HCT116 (cell line): ENCODE results near the gene COL23A1. TPM values are rescaled to one million over a fixed set of nuclear protein-coding genes. Genes with fewer than 3 reads are reported as not detected.

Experiments used
- ATAC-seq: fragments of 200-7000 bp; cut with Tn5 transposase; 2 replicates; pipeline ENCODE4 v1.9.1; 2020; ENCODE audit warnings: mild to moderate bottlenecking, moderate library complexity
- BruUV-seq: library from RNA; stranded (reverse); fragments of 400-500 nt; replicated peaks from 2 replicates; lab custom pipeline; 2021; lab: Mats Ljungman, UMichigan
- CTCF ChIA-PET: fragments of 300-600 bp; sonication (Branson Sonifier 250); formaldehyde crosslinking; loops from one replicate; lab custom pipeline; 2021; ENCODE audit warnings: antibody characterized with exemption; lab: Charles Lee
- POLR2A ChIA-PET: fragments of 300-600, 350-600 bp; sonication (Branson Sonifier 250); formaldehyde crosslinking; loops from one replicate; lab custom pipeline; 2021; ENCODE audit warnings: antibody characterized with exemption; lab: Charles Lee
- RAD21 ChIA-PET, 2 experiments: fragments of 300-600 bp; sonication (Branson Sonifier 250); formaldehyde crosslinking; loops; one replicate each; lab custom pipeline; 2023; ENCODE audit warnings: low total read pairs in 2 of 2; ENCODE audit not compliant: uncharacterized antibody in 2 of 2, unreplicated experiment in 2 of 2, low non-redundant PET in 1 of 2; lab: Charles Lee
- DNase-seq: peaks from one replicate; pipeline ENCODE4 v3.0.0-alpha.2; 2010; ENCODE audit warnings: low read depth, low spot score
- H2AFZ ChIP-seq: fragments of 200-600 bp; shearing (Covaris generic), sonication (generic); 2 replicates; pipeline ENCODE4 v1.6.1; 2017; ENCODE audit warnings: low read depth, mixed run types, mixed read lengths, antibody characterized with exemption, low read length; ENCODE audit not compliant: poor library complexity, severe bottlenecking
- H3K27ac ChIP-seq: 2 replicates; pipeline ENCODE4 v1.5.1; 2012; ENCODE audit warnings: low read depth, low read length
- H3K27me3 ChIP-seq: fragments of 200-600 bp; sonication (generic); 2 replicates; pipeline ENCODE4 v1.6.1; 2016; ENCODE audit warnings: mixed run types, low read length, mixed read lengths; ENCODE audit not compliant: insufficient read depth
- H3K36me3 ChIP-seq, 2 experiments: fragments of 200-500 bp in 1 of 2; fragments of 200-600 bp in 1 of 2; sonication (Bioruptor generic) in 1 of 2; sonication (generic) in 1 of 2; 2 replicates each; pipeline versions ENCODE4 v1.5.1 to v1.6.1; 2014 to 2016; ENCODE audit warnings: low read length in 2 of 2, inconsistent platforms in 1 of 2, mixed read lengths in 1 of 2, mixed run types in 1 of 2; ENCODE audit not compliant: insufficient read depth in 2 of 2, control insufficient read depth in 1 of 2
- H3K4me1 ChIP-seq, 2 experiments: fragments of 200-600 bp in 1 of 2; sonication (generic) in 1 of 2; 2 replicates each; pipeline versions ENCODE4 v1.5.1 to v1.6.1; 2012 to 2017; ENCODE audit warnings: low read length in 2 of 2, inconsistent platforms in 1 of 2, mild to moderate bottlenecking in 1 of 2, mixed read lengths in 1 of 2, mixed run types in 1 of 2, moderate library complexity in 1 of 2; ENCODE audit not compliant: insufficient read depth in 2 of 2, control insufficient read depth in 1 of 2
- H3K4me2 ChIP-seq: fragments of 200-600 bp; sonication (generic); 2 replicates; pipeline ENCODE4 v1.6.1; 2017; ENCODE audit warnings: mixed run types, low read length, mixed read lengths
- H3K4me3 ChIP-seq, 2 experiments: fragments of 200-600 bp in 1 of 2; sonication (generic) in 1 of 2; replicated peaks in 1 of 2; 2 replicates each; pipeline ENCODE4 v1.5.1; 2011 to 2016; ENCODE audit warnings: low read length in 2 of 2, control low read depth in 1 of 2, low read depth in 1 of 2, mild to moderate bottlenecking in 1 of 2, mixed read lengths in 1 of 2, mixed run types in 1 of 2
- H3K79me2 ChIP-seq: fragments of 200-600 bp; sonication (generic); 2 replicates; pipeline ENCODE4 v1.6.1; 2017; ENCODE audit warnings: mild to moderate bottlenecking, mixed run types, low read length, moderate library complexity, mixed read lengths; ENCODE audit not compliant: insufficient read depth
- H3K9ac ChIP-seq: fragments of 200-600 bp; sonication (generic); 2 replicates; pipeline ENCODE4 v1.6.1; 2016; ENCODE audit warnings: low read length, mixed read lengths
- H3K9me2 ChIP-seq: fragments of 200-600 bp; sonication (generic), shearing (Covaris generic); 2 replicates; pipeline ENCODE4 v1.6.1; 2017; ENCODE audit warnings: mixed run types, mild to moderate bottlenecking, moderate library complexity; ENCODE audit not compliant: insufficient read depth
- H3K9me3 ChIP-seq, 2 experiments: fragments of 200-500 bp in 1 of 2; fragments of 200-600 bp in 1 of 2; sonication (Bioruptor generic) in 1 of 2; sonication (generic) in 1 of 2; 2 replicates each; pipeline ENCODE4 v1.6.1; 2014 to 2017; ENCODE audit warnings: low read length in 2 of 2, mixed read lengths in 2 of 2, inconsistent platforms in 1 of 2, low read depth in 1 of 2, mild to moderate bottlenecking in 1 of 2, mixed run types in 1 of 2, moderate library complexity in 1 of 2; ENCODE audit not compliant: control insufficient read depth in 1 of 2, insufficient read depth in 1 of 2
- H4K20me1 ChIP-seq: fragments of 200-600 bp; sonication (generic), shearing (Covaris generic); 2 replicates; pipeline ENCODE4 v1.6.1; 2017; ENCODE audit warnings: mixed run types, mild to moderate bottlenecking, moderate library complexity; ENCODE audit not compliant: insufficient read depth
- EGR1 ChIP-seq: IDR thresholded peaks from 2 replicates; pipeline ENCODE4 v1.6.1; 2012; ENCODE audit warnings: low read depth
- ELF1 ChIP-seq: IDR thresholded peaks from 2 replicates; pipeline ENCODE4 v1.6.1; 2012; ENCODE audit warnings: low read depth, borderline replicate concordance
- EZH2 ChIP-seq: fragments of 200-600 bp; sonication (generic); IDR thresholded peaks from 2 replicates; pipeline ENCODE4 v1.6.1; 2017; ENCODE audit warnings: antibody characterized with exemption, mixed run types
- EZH2phosphoT487 ChIP-seq: fragments of 200-600 bp; IDR thresholded peaks from 2 replicates; pipeline ENCODE4 v1.6.1; 2018; ENCODE audit warnings: antibody characterized with exemption, borderline replicate concordance
- FOSL1 ChIP-seq: IDR thresholded peaks from 2 replicates; pipeline ENCODE4 v1.6.1; 2012; ENCODE audit warnings: low read depth
- JUND ChIP-seq: IDR thresholded peaks from 2 replicates; pipeline ENCODE4 v1.6.1; 2012
- POLR2A ChIP-seq: IDR thresholded peaks from 2 replicates; pipeline ENCODE4 v1.7.0; 2011; ENCODE audit warnings: borderline replicate concordance; ENCODE audit not compliant: insufficient read depth, insufficient read length; ENCODE audit errors: extremely low read depth
- POLR2AphosphoS5 ChIP-seq: IDR thresholded peaks from 2 replicates; pipeline ENCODE4 v1.6.1; 2011; ENCODE audit warnings: mild to moderate bottlenecking, low read depth, low read length, moderate library complexity
- RAD21 ChIP-seq: IDR thresholded peaks from 2 replicates; pipeline ENCODE4 v1.6.1; 2012; ENCODE audit warnings: low read depth, mild to moderate bottlenecking
- SIN3A ChIP-seq: IDR thresholded peaks from 2 replicates; pipeline ENCODE4 v1.6.1; 2012; ENCODE audit warnings: low read depth
- SP1 ChIP-seq: IDR thresholded peaks from 2 replicates; pipeline ENCODE4 v1.6.1; 2012; ENCODE audit warnings: low read depth
- SRF ChIP-seq: IDR thresholded peaks from 2 replicates; pipeline ENCODE4 v1.6.1; 2012; ENCODE audit warnings: low read depth
- TCF7L2 ChIP-seq: IDR thresholded peaks from 2 replicates; pipeline ENCODE4 v1.7.0; 2011; ENCODE audit warnings: borderline replicate concordance, inconsistent platforms; ENCODE audit not compliant: insufficient read depth, insufficient read length; ENCODE audit errors: extremely low read depth
- YY1 ChIP-seq: IDR thresholded peaks from 2 replicates; pipeline ENCODE4 v1.6.1; 2011; ENCODE audit warnings: low read length, low read depth, moderate library complexity, mild to moderate bottlenecking; ENCODE audit not compliant: insufficient replicate concordance; ENCODE audit errors: extremely low read depth
- ZNF274 ChIP-seq: fragments of 200-500 bp; sonication (Bioruptor generic); IDR thresholded peaks from 2 replicates; pipeline ENCODE4 v1.6.1; 2014; ENCODE audit warnings: mild to moderate bottlenecking, low read depth, low read length, inconsistent platforms
- intact Hi-C: fragments of 100-400 bp; cut with micrococcal nuclease; formaldehyde crosslinking; loops from 2 replicates; pipeline ENCODE4 v1.10.0; 2022
- total RNA-seq: library from RNA; stranded (reverse); gene quantifications from one replicate; pipeline ENCODE4 v1.2.1, GENCODE V29; 2021; ENCODE audit not compliant: unreplicated experiment
- TF ChIP-seq, protein P1 (sequence below): IDR thresholded peaks from 2 replicates; pipeline ENCODE4 v1.6.1; 2011; ENCODE audit warnings: mild to moderate bottlenecking, low read length, moderate library complexity; ENCODE audit not compliant: insufficient replicate concordance; ENCODE audit errors: extremely low read depth
- TF ChIP-seq, protein P2 (sequence below): IDR thresholded peaks from 2 replicates; pipeline ENCODE4 v1.6.1; 2012

Gene COL23A1
- total RNA-seq, 1 experiment from 2014 or later: not detected

DNA sequence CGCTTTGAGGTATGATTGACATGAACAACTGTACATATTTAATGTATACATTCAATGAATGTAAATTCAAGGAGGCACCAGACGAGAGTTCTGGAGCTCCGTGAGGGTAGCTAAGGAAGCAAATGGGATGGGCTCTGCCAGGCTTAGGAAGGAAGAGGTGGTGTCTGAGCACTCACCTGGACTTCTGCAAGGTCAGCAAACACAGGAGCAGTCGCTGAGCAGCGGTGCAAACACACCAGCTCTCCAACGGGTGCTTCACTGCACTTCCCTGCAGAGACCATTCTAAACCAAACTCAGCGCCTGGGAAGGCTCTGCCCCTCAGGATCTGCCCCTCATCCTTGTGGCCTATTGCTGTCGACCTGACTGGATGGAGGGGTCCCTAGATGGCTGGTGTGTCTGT is 101.5 kb downstream of the COL23A1 start:
- no TSS peak for BruUV-seq
- ATAC-seq (no peak), DNase-seq (no peak)
- CTCF ChIA-PET: no interaction called here
- Histone ChIP-seq H3K4me3 (no peak overlapping the region), H3K9me3 (no peaks in the 10 kb centered on the region), H3K36me3 (no peaks in the 10 kb centered on the region), H4K20me1 (no peaks in the 10 kb centered on the region), H3K4me2 (no peak overlapping the region), H3K27ac (no peak overlapping the region), H3K79me2 (no peaks in the 10 kb centered on the region), H3K9me2 (no peaks in the 10 kb centered on the region), H3K9ac (no peak overlapping the region), H3K4me1 (no peaks in the 10 kb centered on the region), H3K27me3 (0 out of 2 replicates have a peak, but pooled peaks cover 4% of the 10 kb centered on the region), H2AFZ (no peak overlapping the region)
- TF ChIP-seq ELF1: no peak
- TF ChIP-seq SRF: no peak
- TF ChIP-seq TCF7L2: no peak
- TF ChIP-seq, protein P1, sequence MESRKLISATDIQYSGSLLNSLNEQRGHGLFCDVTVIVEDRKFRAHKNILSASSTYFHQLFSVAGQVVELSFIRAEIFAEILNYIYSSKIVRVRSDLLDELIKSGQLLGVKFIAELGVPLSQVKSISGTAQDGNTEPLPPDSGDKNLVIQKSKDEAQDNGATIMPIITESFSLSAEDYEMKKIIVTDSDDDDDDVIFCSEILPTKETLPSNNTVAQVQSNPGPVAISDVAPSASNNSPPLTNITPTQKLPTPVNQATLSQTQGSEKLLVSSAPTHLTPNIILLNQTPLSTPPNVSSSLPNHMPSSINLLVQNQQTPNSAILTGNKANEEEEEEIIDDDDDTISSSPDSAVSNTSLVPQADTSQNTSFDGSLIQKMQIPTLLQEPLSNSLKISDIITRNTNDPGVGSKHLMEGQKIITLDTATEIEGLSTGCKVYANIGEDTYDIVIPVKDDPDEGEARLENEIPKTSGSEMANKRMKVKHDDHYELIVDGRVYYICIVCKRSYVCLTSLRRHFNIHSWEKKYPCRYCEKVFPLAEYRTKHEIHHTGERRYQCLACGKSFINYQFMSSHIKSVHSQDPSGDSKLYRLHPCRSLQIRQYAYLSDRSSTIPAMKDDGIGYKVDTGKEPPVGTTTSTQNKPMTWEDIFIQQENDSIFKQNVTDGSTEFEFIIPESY: no peak
- no peak for TF ChIP-seq SIN3A
- TF ChIP-seq JUND: no peak
- POLR2A ChIA-PET: no interaction called here
- intact Hi-C loops: no loop called here
- RAD21 ChIA-PET: no interaction called here

DNA sequence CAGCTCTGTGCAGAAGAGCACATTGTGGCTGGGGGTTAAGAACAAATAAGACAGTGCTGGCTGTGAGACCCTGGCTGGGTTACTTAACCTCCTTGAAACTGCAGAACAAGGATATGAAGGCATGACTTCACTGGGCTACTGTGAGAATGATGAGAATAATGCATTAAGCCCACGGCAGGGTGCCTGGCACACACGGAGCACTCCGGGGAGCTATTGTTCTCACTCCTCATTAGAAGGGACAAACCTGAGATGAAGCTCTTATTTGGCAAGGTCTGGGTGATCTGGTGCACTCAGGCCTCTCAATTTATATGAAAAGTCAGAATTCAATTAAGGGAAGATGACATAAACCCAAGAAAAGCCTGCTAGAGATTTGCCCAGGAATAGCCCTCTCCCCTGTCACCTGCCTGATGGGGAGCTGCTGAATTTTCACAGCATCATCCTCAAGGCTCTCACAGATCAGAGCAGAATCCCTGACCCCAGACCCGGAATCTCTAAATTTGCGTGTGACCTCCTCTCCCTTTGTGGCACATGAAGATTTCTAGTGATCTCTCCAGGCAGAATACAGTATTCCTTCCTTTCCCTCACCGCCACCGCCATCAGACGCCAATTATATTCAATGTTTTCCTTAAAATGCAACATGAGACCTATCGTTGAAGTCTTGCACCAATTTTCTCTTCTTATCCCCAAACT is 102.1 kb downstream of the COL23A1 start:
- H3K36me3 ChIP-seq: no peaks in the 10 kb centered on the region
- no peak for TF ChIP-seq FOSL1
- no peak for TF ChIP-seq SP1
- TF ChIP-seq, protein P1: no peak
- no peak for TF ChIP-seq EGR1
- TF ChIP-seq POLR2AphosphoS5: no peak
- no peak for TF ChIP-seq SRF
- TF ChIP-seq EZH2phosphoT487: no peak
- TF ChIP-seq EZH2: no peak
- TF ChIP-seq, protein P2, sequence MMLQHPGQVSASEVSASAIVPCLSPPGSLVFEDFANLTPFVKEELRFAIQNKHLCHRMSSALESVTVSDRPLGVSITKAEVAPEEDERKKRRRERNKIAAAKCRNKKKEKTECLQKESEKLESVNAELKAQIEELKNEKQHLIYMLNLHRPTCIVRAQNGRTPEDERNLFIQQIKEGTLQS: no peak
- TF ChIP-seq POLR2A: no peak
- no peak for TF ChIP-seq YY1
- no peak for TF ChIP-seq ZNF274
- no peak for TF ChIP-seq RAD21

More for the DNA sequence above, 102.1 kb downstream of the COL23A1 start:
- intact Hi-C loops: no loop called here
- DNase-seq (no peak), ATAC-seq (no peak)
- ChIA-PET CTCF (no interaction called here), POLR2A (no interaction called here), RAD21 (no interaction called here)
- Histone ChIP-seq H2AFZ (no peak overlapping the region), H3K27ac (no peak overlapping the region), H3K27me3 (0 out of 2 replicates have a peak, but pooled peaks cover 4% of the 10 kb centered on the region), H3K4me3 (no peak overlapping the region), H3K9me3 (no peaks in the 10 kb centered on the region), H3K4me1 (no peaks in the 10 kb centered on the region), H3K9me2 (no peaks in the 10 kb centered on the region), H3K79me2 (no peaks in the 10 kb centered on the region), H3K4me2 (no peak overlapping the region), H4K20me1 (no peaks in the 10 kb centered on the region), H3K9ac (no peak overlapping the region)
- no TSS peak for BruUV-seq
